ENCODE results near the gene CMSS1. TPM values are rescaled to one million over a fixed set of nuclear protein-coding genes. Genes with fewer than 3 reads are reported as not detected.

The CMSS1 gene
- total RNA-seq, 2 donors from 2014 or later = 8.2 to 9.5 TPM

DNA sequence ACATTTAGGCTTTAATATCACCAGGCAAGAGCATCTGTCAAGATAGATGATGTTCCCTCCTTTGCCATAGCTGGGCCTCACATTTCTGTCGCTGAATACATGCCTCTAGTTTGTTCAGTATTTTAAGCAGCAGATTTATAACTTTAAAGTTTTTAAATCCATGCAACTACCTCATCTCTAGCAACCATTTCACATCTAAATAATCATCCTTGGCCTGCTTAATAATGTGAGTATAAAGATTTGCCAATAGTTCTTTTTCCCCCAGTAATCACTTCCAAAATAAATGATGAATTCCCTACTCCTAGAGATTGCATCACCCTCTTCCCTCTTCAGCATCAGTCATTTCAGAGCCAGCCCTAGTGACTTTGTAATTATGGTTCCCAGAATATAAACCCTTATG, 332.8 kb downstream of the CMSS1 start:
- DNase-seq = no peak
- intact Hi-C loops (cut with DNase I, micrococcal nuclease) = no loop called here
- no peak for ATAC-seq

DNA sequence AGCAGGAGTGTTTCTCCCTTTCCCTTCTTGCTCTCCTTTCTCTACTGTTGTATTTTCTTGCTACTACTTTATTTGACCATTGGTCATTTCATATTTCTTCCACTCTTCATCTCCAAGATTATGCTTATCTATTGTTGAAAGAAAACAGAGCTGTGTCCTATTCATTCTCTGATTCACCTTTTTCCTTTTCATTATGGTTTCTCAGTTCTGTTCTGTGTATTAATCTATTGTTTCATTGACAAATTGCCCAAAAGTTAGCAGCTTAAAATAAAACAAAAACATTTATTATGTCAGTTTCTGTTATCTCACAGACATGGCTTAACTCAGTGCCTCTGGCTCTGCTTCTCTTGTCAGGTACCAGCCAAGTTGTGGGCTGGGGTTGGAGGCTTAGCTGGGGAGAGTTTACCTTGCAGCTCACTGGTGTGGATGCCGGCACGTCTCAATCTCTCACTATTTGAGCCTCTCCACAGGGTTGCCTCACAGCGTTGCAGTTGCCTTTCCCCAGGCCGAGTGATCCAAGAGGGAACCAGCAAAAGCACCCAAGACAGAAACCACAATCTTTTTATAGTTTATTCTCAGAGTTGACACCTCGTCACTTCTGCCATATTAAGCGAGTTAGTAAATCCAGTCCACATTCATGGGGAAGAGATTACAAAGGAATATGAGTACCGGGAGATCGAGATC, 333.5 kb downstream of the CMSS1 start:
- ATAC-seq (no peak), DNase-seq (no peak)
- intact Hi-C loops (cut with DNase I, micrococcal nuclease) = no loop called here

DNA sequence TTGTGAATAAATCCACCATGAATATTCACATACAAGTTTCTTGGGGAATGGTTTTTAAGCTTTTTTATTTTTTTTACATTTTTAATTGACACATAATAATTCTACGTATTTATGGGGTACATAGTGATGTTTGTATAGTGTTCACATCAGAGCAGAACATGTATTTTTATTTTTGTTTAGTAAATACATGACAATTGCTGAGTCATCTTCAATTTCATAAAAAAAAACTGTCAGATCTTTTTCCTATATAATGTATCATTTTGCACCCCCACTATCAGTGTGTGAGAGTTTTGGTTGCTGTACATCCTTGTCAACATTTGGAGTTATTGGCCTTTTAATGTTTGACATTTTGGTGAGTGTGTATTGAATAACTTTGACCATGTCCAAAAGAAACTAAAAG, 336.5 kb downstream of the CMSS1 start:
- ATAC-seq (no peak), DNase-seq (no peak)
- intact Hi-C loops (cut with DNase I, micrococcal nuclease) = no loop called here

DNA sequence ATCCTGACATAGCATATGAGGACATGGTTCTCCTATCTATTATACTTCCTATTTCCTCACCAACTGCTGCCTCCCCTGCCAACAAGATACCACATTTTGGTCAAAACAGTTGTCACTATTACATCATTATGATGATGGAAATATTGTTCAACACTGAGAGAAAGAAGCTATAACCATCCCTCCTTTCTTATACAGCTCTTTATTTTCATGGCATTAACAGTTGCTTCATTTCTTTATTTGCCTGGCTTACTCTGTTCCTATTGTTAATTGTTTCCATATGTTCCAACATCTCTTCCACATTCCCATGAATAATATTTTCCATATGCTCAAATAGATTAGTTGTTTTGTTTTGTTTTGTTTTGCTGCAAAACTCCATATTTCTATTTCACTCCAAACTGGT, 337.5 kb downstream of the CMSS1 start:
- intact Hi-C loops (cut with DNase I, micrococcal nuclease) = no loop called here
- DNase-seq = no peak
- no peak for ATAC-seq

- intact Hi-C loops (cut with DNase I, micrococcal nuclease) = no loop called here
- ATAC-seq = no peak
- DNase-seq = no peak
Observed at GRCh38 chr3:100155590-100155989, 337.9 kb downstream of the CMSS1 start.

- intact Hi-C loops (cut with DNase I, micrococcal nuclease) = no loop called here
- DNase-seq = no peak
- ATAC-seq = no peak
Observed at GRCh38 chr3:100157685-100158084, 340.0 kb downstream of the CMSS1 start.

GRCh38 chr3:100158918-100159330, 341.3 kb downstream of the CMSS1 start:
- DNase-seq (no peak), ATAC-seq (no peak)
- intact Hi-C loops (cut with DNase I, micrococcal nuclease) = no loop called here

DNA sequence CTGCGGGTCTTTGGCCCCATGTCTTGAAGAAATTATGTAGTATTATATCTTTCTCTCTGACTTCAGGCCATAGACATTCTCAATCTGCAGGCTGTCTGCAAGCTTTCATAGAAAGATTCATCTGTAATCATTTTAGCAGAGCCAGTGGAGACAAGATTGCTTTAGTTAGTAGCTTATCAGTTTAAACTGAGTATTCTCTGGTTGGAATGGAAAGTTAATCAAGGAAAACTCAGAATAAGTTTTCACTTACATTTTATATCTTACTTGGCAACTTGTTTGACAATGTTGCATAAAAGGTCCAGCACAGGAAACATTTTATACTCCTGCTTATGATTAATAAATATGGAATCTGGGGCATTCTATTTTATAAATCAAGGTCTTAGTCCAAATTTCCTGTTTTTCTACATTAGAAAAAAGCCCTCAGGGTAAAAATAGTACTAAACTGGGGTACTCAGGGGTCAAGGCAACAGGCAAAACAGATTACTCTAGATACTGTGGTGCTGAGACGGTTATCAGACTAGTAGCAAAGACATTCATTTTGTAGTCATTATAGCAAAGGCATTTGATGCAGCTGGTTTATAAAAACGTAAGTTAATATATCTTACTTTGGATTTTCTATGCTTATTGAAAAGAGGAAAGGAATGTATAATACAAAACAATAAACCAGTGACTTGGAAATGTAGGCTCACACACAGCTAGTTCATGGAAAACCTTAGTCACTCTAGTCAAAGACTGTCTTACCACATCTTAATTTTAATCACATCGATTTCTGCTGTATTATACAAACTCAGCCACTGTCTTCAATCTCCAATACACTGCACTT, 341.9 kb downstream of the CMSS1 start:
- DNase-seq (no peak), ATAC-seq (no peak)
- intact Hi-C loops (cut with DNase I, micrococcal nuclease) = no loop called here

DNA sequence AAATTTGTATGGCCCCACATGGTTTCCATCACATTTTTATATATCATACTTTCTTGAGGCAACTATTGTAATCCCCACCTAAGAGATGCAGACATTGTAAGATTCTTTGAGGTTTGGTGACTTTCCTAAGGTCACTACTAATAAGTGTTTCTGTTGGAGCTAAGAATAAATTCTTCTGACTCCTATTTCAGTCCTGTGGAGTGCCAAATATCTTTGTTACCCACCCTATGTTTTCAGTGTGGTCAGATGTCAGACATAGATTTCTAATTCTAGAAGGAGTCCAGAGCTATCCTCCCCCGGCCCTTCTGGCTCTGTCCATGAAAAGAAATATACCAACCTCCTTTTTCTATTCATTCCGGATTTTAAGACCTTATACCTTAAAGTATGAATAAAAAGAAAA, 342.9 kb downstream of the CMSS1 start:
- no peak for DNase-seq
- intact Hi-C loops (cut with DNase I, micrococcal nuclease) = no loop called here
- no peak for ATAC-seq

DNA sequence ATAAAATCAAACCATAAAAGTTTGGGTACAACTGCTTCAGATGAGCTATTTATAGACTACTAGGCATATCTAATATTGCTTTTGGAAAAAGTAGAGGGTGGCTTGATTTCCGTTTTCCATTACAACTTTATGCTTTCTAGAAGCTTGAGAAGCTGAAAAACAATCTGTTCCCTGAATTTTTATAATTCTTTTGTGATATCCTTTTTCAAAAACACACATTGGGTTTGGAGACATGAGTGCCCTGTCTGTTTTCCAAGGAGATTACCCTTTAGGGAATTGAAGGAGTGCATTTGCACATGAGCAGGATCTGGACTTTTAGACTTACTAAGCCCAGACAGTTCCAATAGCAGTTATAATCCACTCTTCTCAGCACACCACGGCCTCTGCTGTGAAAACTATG, 346.1 kb downstream of the CMSS1 start:
- no peak for DNase-seq
- ATAC-seq = no peak
- intact Hi-C loops (cut with DNase I, micrococcal nuclease) = no loop called here

DNA sequence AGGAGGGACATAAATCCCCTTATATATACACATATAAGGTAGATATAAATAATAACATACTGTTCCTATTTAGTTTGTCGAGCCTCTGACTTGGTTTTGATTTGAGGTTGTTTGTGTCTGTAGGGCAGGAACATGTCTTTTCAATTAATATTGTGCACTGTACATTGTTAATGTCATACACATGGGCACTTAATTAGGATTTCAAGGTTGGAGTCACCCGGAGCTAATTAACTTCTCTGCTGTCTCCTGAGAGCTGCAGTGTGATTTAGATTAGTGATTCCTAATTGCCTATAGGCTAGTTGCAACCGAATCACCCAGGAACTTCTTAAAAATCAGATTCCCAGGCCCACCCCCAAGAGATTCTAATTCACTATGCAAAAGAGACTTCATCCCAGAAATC, 347.1 kb downstream of the CMSS1 start:
- intact Hi-C loops (cut with DNase I, micrococcal nuclease) = no loop called here
- DNase-seq (no peak), ATAC-seq (no peak)

- no peak for DNase-seq
- no peak for ATAC-seq
- intact Hi-C loops (cut with DNase I, micrococcal nuclease) = no loop called here
Observed at GRCh38 chr3:100165926-100166550, 348.4 kb downstream of the CMSS1 start.

GRCh38 chr3:100169201-100169920, 351.7 kb downstream of the CMSS1 start:
- ATAC-seq = no peak
- intact Hi-C loops (cut with DNase I, micrococcal nuclease) = no loop called here
- no peak for DNase-seq

DNA sequence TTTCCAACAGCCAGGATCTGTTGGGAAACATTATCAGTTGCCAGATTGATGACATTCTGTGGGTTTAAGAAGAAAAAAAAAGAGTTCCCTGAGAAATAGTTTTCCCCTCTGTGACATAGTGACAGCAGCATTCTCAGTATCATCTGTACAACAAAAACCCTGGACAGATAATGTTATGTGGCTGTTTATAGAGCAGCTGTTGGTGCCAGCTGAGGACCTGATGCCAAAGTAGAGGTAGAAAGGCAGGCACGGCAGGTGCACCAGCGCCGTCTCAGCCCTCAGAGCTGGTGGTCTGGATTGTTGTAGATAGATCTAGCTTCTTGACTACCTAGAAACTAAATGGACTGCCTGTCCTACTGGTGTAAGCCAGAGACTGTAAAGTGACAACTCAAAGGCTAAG, 352.8 kb downstream of the CMSS1 start:
- DNase-seq = no peak
- intact Hi-C loops (cut with DNase I, micrococcal nuclease) = no loop called here
- no peak for ATAC-seq

GRCh38 chr3:100171211-100171914, 353.7 kb downstream of the CMSS1 start:
- intact Hi-C loops (cut with DNase I, micrococcal nuclease) = no loop called here
- no peak for ATAC-seq
- no peak for DNase-seq

DNA sequence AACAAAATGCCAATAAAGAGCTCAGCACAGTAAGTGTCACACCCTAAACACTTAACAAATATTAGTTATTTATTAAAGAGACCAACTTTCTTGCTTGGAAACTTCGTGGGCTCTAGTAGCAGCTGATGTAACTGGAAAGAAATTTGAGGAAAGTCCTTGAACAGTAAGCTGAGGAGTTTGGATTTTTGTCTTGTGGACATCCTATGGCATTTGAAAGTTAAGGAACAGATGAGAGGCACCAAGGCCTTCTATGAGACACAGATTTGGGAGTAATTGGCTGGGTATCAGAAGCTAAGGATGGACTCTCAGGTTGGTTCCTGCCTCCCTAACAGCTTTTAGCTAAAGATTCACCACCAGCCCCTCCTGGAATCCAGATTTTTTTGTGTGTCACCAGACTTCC, 356.3 kb downstream of the CMSS1 start:
- DNase-seq (no peak), ATAC-seq (no peak)
- intact Hi-C loops (cut with DNase I, micrococcal nuclease) = no loop called here

GRCh38 chr3:100175637-100176280, 358.1 kb downstream of the CMSS1 start:
- ATAC-seq = no peak
- DNase-seq = no peak
- intact Hi-C loops (cut with DNase I, micrococcal nuclease) = no loop called here

- intact Hi-C loops (cut with DNase I, micrococcal nuclease) = no loop called here
- DNase-seq (no peak), ATAC-seq (no peak)
Observed at GRCh38 chr3:100179692-100180349, 362.2 kb downstream of the CMSS1 start.

Measured in left colon (tissue), 2 donors.